GM04504 (cell line): Measurements from ENCODE around the gene NDUFB10.
"Not testable (repeated sequence)": the region's sequence is repeated elsewhere in the genome, so short reads cannot be mapped to it uniquely, and the experiment has no call there.

Source experiments
- DNase-seq: peaks from one replicate; pipeline ENCODE4 v3.0.0-alpha.2; 2012; ENCODE audit warnings: low read depth

NDUFB10 gene

GRCh38 chr16:1959269-1960039 is at the start of gene NDUFB10:
Gene NDUFB10, plus strand, starts transcription at chr16:1959538. Its CDS starts 87 bp downstream, at chr16:1959625.
- peak; percentile 79 for DNase-seq

GRCh38 chr16:1909561-1910231 is 49.6 kb upstream of the NDUFB10 start:
- no peak for DNase-seq

GRCh38 chr16:1911467-1912214 is 47.7 kb upstream of the NDUFB10 start:
- no peak for DNase-seq

GRCh38 chr16:1912215-1912543 is 47.2 kb upstream of the NDUFB10 start:
- no peak for DNase-seq

- no peak for DNase-seq
Measured at GRCh38 chr16:1913327-1914083, 45.8 kb upstream of the NDUFB10 start.

- DNase-seq, result no peak
Measured at GRCh38 chr16:1914084-1914608, 45.2 kb upstream of the NDUFB10 start.

GRCh38 chr16:1914988-1915387 is 44.4 kb upstream of the NDUFB10 start:
- DNase-seq, result no peak

- no peak for DNase-seq
Measured at GRCh38 chr16:1915732-1916639, 43.4 kb upstream of the NDUFB10 start.

- no peak for DNase-seq
Measured at GRCh38 chr16:1916640-1916990, 42.7 kb upstream of the NDUFB10 start.

- no peak for DNase-seq
Measured at GRCh38 chr16:1917056-1917664, 42.2 kb upstream of the NDUFB10 start.

- DNase-seq, result no peak
Measured at GRCh38 chr16:1917665-1918350, 41.5 kb upstream of the NDUFB10 start.

GRCh38 chr16:1918351-1919326 is 40.7 kb upstream of the NDUFB10 start, which contains the start of gene HS3ST6:
Gene HS3ST6, minus strand, starts transcription at chr16:1918415. Its CDS starts 92 bp downstream, at chr16:1918323.
- DNase-seq, result no peak

- DNase-seq, result no peak
Measured at GRCh38 chr16:1919327-1919998, 39.9 kb upstream of the NDUFB10 start.

- not testable (repeated sequence) for DNase-seq
Measured at GRCh38 chr16:1920122-1920521, 39.2 kb upstream of the NDUFB10 start.

GRCh38 chr16:1920727-1921171 is 38.6 kb upstream of the NDUFB10 start:
- DNase-seq, result no peak

- no peak for DNase-seq
Measured at GRCh38 chr16:1922357-1922756, 37.0 kb upstream of the NDUFB10 start.

GRCh38 chr16:1923299-1924034 is 35.9 kb upstream of the NDUFB10 start:
- DNase-seq, result no peak
